GM10266 (cell line): Measurements from ENCODE around the gene PLAC9.

Experiments
- DNase-seq: peaks from one replicate; pipeline ENCODE4 v3.0.0; 2012; ENCODE audit errors: extremely low spot score
- CTCF ChIP-seq: IDR thresholded peaks from 2 replicates; pipeline ENCODE4 v1.5.1; 2012; ENCODE audit warnings: mild to moderate bottlenecking, low read depth; ENCODE audit not compliant: control insufficient read depth, insufficient read depth; ENCODE audit errors: missing control alignments

Gene PLAC9

GRCh38 chr10:80177781-80178636, 45.5 kb downstream of the PLAC9 start:
- no peak for DNase-seq
- TF ChIP-seq CTCF, result no peak

GRCh38 chr10:80182986-80183385, 50.5 kb downstream of the PLAC9 start:
- no peak for DNase-seq
- no peak for TF ChIP-seq CTCF

GRCh38 chr10:80183436-80183835, 50.9 kb downstream of the PLAC9 start:
- no peak for DNase-seq
- TF ChIP-seq CTCF, result no peak

GRCh38 chr10:80184291-80184690, 51.8 kb downstream of the PLAC9 start:
- TF ChIP-seq CTCF, result no peak
- no peak for DNase-seq

GRCh38 chr10:80185578-80186299, 53.2 kb downstream of the PLAC9 start:
- no peak for TF ChIP-seq CTCF
- no peak for DNase-seq

- TF ChIP-seq CTCF, result no peak
- DNase-seq, result no peak
These were observed 54.0 kb downstream of the PLAC9 start for GRCh38 chr10:80186364-80187012.
